HG03571 (cell line): Measurements from ENCODE around the gene PLA2G4B.

Source experiments
- ATAC-seq: cut with Tn5 transposase; IDR thresholded peaks from one replicate; pipeline ENCODE4 v1.9.1; 2021; ENCODE audit not compliant: unreplicated experiment

Gene PLA2G4B

GRCh38 chr15:41869770-41870688 lies 31.4 kb downstream of the PLA2G4B start:
- ATAC-seq = no peak

- ATAC-seq = no peak
Observed at GRCh38 chr15:41870689-41871081, 32.0 kb downstream of the PLA2G4B start.

- ATAC-seq = no peak
Observed at GRCh38 chr15:41871175-41871905, 32.7 kb downstream of the PLA2G4B start.

GRCh38 chr15:41872166-41872747 lies 33.6 kb downstream of the PLA2G4B start:
- ATAC-seq = no peak

- no peak for ATAC-seq
Observed at GRCh38 chr15:41873711-41874110, 35.1 kb downstream of the PLA2G4B start.

GRCh38 chr15:41874736-41875135 lies 36.1 kb downstream of the PLA2G4B start:
- ATAC-seq = no peak

DNA sequence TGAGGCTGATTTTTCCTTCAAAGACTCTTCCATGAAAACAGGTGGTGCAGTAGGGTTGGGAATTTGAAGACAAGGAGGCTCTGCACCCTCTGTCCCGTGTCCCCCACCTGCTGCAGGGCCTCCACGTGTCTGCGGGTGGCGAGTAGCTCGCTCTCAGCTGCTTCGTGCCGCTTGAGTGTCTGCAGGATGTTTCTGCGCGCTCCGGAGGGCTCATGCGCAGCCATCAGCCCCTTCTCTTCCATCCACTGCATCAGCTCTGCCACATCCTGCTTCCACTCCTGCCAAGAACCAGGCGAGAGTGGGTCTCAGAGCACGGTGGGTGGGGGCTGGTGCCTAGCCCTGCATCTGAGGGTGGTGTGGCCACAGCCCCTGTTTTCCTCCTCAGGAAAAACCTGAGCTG lies 37.4 kb downstream of the PLA2G4B start:
- ATAC-seq = no peak

DNA sequence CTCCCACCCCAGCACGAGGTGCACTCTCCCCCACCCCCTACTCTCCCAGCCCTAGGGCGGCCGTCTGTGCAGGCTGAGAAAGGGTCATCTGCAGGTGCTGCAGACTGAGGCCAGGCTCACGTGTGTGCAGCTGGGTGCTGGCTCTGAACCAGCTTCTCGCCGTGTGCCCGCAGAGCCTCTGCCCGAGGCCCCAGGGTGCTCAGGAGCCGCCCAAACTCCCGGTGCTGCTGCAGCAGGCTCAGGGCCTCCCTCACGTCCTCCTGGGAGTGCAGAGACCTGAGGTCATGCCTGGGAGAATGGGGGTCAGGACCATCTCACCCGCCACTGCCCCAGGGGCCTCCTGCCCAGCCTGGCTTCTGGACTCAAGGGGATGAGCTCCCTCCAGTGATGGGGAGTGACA lies 38.0 kb downstream of the PLA2G4B start:
- ATAC-seq = no peak

GRCh38 chr15:41877631-41878354 lies 39.1 kb downstream of the PLA2G4B start:
- ATAC-seq = no peak

DNA sequence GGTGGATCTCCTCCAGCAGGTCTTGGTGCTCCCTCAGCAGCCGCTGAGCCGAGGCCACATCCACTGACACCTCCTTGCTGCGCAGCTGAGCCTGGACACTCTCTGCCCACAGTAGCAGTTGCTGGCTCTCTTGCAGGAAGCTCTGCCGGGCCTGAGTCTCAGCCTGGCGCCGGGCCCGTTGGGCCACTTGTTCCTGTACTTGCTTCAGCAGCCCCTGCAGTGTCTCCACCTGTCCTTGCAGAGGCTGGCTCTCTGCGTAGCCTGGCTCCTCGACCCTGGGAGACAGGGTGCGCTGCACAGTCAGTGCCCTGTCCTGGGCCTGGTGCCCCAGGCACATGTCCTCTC lies 39.7 kb downstream of the PLA2G4B start:
- no peak for ATAC-seq

GRCh38 chr15:41879321-41879845 lies 40.7 kb downstream of the PLA2G4B start:
- no peak for ATAC-seq

- no peak for ATAC-seq
Observed at GRCh38 chr15:41880156-41880877, 41.7 kb downstream of the PLA2G4B start.

DNA sequence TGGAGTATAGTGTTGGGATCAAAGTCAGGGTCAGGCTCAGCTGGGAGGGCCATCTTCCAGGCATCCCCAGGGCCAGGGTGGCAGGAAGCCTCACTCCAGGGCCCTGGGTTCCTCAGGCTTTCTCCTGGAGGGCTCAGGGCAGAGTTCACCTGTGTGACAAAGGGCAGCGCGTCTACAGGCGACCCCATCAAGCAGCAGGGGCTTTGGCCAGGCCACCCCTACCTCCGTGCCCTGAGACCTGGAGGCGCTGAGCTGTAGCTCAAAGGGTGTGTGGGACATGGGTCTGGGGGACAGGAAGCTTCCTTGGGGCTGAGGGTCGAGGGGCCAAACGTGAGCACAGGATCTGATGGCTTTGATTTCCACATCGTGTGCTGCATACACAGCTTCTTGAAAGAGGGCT lies 42.4 kb downstream of the PLA2G4B start:
- no peak for ATAC-seq

- ATAC-seq = no peak
Observed at GRCh38 chr15:41881550-41881919, 42.9 kb downstream of the PLA2G4B start.

GRCh38 chr15:41881920-41882688 lies 43.5 kb downstream of the PLA2G4B start:
- ATAC-seq = no peak

GRCh38 chr15:41882689-41883483 lies 44.2 kb downstream of the PLA2G4B start:
- no peak for ATAC-seq

- ATAC-seq = no peak
Observed at GRCh38 chr15:41883484-41883825, 44.8 kb downstream of the PLA2G4B start.

DNA sequence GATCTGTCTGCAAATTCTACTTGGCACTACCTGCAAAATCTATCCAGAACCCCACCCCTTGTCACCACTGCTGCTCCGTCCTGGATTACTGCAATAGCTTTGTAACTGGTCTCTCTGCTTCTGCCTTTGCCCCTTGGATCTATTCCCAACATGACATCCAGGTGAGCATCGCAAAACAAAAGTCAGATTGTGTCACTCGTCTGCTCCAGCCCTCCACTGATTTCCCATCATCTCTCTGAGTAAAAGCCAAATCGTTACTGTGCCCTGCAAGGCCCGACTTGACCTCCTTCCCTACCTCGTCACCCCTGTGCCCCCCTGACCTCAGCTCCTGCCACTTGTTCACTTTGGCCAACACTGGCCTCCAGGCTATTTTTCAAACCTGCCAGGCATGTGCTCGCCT lies 45.8 kb downstream of the PLA2G4B start:
- ATAC-seq = no peak

DNA sequence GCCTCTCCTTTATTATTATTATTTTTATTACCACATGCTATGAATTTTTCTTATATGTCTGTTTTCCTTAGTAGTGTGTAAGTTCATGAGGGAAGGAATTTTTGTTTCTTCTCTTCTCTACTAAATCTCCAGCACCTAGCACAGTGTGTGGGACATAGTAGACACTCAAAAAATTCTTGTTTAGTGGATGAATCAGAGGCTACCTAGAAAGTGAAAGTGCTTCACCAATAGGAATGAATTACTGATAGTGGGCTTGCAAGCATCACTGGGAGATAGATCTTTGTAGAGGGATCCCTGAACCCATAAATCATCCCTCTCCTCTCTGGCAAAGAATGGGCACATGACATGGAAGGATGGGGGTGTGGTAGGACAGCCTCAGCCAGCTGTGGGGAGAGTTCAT lies 46.7 kb downstream of the PLA2G4B start:
- ATAC-seq = no peak
